HEK293 (cell line): ENCODE data around the gene C16orf74.

ENCODE experiments used
- SALL2 ChIP-seq: fragments of 450-650 bp; formaldehyde crosslinking; IDR thresholded peaks from 2 replicates; pipeline ENCODE4 v1.5.0; 2017; ENCODE audit warnings: missing biosample characterization, mild to moderate bottlenecking, missing genetic modification characterization, borderline replicate concordance
- TCF7L2 ChIP-seq: IDR thresholded peaks from 2 replicates; pipeline ENCODE4 v1.6.1; 2011; ENCODE audit warnings: low read depth, mild to moderate bottlenecking, inconsistent platforms, low read length, moderate library complexity, borderline replicate concordance
- ZFP69B ChIP-seq: fragments of 450-650 bp; formaldehyde crosslinking; IDR thresholded peaks from 2 replicates; pipeline ENCODE4 v1.5.1; 2016; ENCODE audit warnings: missing biosample characterization, missing genetic modification characterization
- ZNF175 ChIP-seq: fragments of 450-650 bp; formaldehyde crosslinking; IDR thresholded peaks from 2 replicates; pipeline ENCODE4 v1.5.1; 2016; ENCODE audit warnings: missing biosample characterization, missing genetic modification characterization
- ZNF239 ChIP-seq: fragments of 450-650 bp; formaldehyde crosslinking; IDR thresholded peaks from 2 replicates; pipeline ENCODE4 v1.5.1; 2016; ENCODE audit warnings: missing biosample characterization, missing genetic modification characterization
- ZNF510 ChIP-seq: fragments of 450-650 bp; formaldehyde crosslinking; IDR thresholded peaks from 2 replicates; pipeline ENCODE4 v1.5.1; 2018; ENCODE audit warnings: mild to moderate bottlenecking, missing genetic modification characterization, missing biosample characterization; ENCODE audit not compliant: insufficient replicate concordance
- ZNF530 ChIP-seq: fragments of 450-650 bp; formaldehyde crosslinking; IDR thresholded peaks from 2 replicates; pipeline ENCODE4 v1.5.1; 2016; ENCODE audit warnings: low read depth, missing biosample characterization, missing genetic modification characterization
- ZNF660 ChIP-seq: fragments of 450-650 bp; IDR thresholded peaks from 2 replicates; pipeline ENCODE4 v1.5.1; 2018; ENCODE audit warnings: missing biosample characterization, mild to moderate bottlenecking, missing genetic modification characterization
- ZNF791 ChIP-seq: fragments of 450-650 bp; formaldehyde crosslinking; IDR thresholded peaks from 2 replicates; pipeline ENCODE4 v1.5.1; 2016; ENCODE audit warnings: missing biosample characterization, missing genetic modification characterization
- TF ChIP-seq, protein P1 (sequence below): fragments of 450-650 bp; formaldehyde crosslinking; IDR thresholded peaks from 2 replicates; pipeline ENCODE4 v1.5.1; 2016; ENCODE audit warnings: missing biosample characterization, missing genetic modification characterization

DNA sequence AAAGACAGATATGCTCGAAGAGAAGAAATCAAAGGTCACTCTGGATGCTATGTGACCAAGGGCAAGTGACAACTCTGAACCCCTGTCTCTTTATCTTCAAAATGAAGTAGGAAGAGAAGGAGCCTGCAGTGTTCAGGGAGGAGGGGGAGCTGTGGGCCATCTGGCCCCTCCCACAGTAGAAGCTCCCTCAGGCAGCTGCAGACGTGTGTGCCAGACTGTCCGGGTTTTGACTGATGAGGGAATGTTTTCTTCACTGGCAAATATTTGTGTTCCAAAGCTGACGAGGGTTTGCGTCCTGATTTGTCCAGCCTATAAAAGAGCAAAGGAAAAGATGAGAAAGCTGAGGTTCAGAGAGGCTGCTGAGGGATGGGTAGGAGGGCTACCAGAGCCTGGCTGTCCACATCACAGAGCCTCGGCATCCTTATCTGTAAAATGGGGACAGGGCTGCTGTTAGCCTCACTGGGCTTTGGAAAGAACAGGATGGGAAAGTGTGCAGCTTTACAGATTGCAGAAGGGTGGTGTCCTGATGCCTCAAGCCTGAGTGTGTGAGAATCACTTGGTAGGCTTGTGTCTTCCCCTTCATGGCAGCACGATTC, 60.3 kb downstream of the C16orf74 start:
- TF ChIP-seq ZNF239 (tag by site-specific recombination) (no peak), ZNF175 (tag by site-specific recombination) (no peak), ZNF510 (tag by site-specific recombination) (no peak), SALL2 (tag by site-specific recombination) (no peak), ZNF791 (tag by site-specific recombination) (no peak), ZFP69B (tag by site-specific recombination) (no peak), ZNF530 (tag by site-specific recombination) (no peak), ZNF660 (tag by site-specific recombination) (no peak), TCF7L2 (no peak)
- TF ChIP-seq, protein P1, sequence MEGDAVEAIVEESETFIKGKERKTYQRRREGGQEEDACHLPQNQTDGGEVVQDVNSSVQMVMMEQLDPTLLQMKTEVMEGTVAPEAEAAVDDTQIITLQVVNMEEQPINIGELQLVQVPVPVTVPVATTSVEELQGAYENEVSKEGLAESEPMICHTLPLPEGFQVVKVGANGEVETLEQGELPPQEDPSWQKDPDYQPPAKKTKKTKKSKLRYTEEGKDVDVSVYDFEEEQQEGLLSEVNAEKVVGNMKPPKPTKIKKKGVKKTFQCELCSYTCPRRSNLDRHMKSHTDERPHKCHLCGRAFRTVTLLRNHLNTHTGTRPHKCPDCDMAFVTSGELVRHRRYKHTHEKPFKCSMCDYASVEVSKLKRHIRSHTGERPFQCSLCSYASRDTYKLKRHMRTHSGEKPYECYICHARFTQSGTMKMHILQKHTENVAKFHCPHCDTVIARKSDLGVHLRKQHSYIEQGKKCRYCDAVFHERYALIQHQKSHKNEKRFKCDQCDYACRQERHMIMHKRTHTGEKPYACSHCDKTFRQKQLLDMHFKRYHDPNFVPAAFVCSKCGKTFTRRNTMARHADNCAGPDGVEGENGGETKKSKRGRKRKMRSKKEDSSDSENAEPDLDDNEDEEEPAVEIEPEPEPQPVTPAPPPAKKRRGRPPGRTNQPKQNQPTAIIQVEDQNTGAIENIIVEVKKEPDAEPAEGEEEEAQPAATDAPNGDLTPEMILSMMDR (tag by site-specific recombination) = no peak
